ENCODE measurements around the gene LRIF1.

LRIF1 gene

DNA sequence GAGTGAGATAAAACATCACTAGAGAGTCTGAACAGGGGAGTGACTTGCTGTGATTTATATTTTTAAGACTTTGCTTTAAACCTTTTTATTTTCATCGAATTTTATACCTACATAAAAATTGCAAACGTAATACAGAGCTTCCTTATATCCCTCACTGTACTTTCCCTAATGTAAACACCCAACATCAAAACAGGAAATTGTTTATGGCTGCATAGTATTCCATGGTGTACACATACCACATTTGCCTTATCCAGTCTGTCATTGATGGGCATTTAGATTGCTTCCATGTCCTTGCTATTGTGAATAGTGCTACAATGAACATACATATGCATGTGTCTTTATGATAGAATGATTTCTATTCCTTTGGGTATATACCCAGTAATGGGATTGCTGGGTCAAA lies 34.8 kb downstream of the LRIF1 start:
- in situ Hi-C loops (cut with MboI; ENCODE audit: low sequenced_read_pairs) = no loop called here
- Histone ChIP-seq H3K27me3 (ENCODE audit: low read depth) (no peaks in the 10 kb centered on the region), H3K36me3 (replicated peaks) (no peaks in the 10 kb centered on the region), H3K4me3 (no peak overlapping the region), H3K9me3 (no peaks in the 10 kb centered on the region), H3K4me1 (no peaks in the 10 kb centered on the region)
- DNase-seq (ENCODE audit: low spot score in 2 of 2) = no peak

- no peak overlapping the region for H3K4me3 ChIP-seq
- no peaks in the 10 kb centered on the region for H3K4me1 ChIP-seq
- H3K27me3 ChIP-seq (ENCODE audit: low read depth) = no peaks in the 10 kb centered on the region
- no peaks in the 10 kb centered on the region for H3K36me3 ChIP-seq (replicated peaks)
- no peaks in the 10 kb centered on the region for H3K9me3 ChIP-seq
- in situ Hi-C loops (cut with MboI; ENCODE audit: low sequenced_read_pairs) = no loop called here
- DNase-seq (ENCODE audit: low spot score in 2 of 2) = no peak
Measured at GRCh38 chr1:110928191-110928590, 35.5 kb downstream of the LRIF1 start.

- in situ Hi-C loops (cut with MboI; ENCODE audit: low sequenced_read_pairs) = no loop called here
- no peaks in the 10 kb centered on the region for H3K27me3 ChIP-seq (ENCODE audit: low read depth)
- H3K36me3 ChIP-seq (replicated peaks) = no peaks in the 10 kb centered on the region
- no peak overlapping the region for H3K4me3 ChIP-seq
- no peak for DNase-seq (ENCODE audit: low spot score in 2 of 2)
- no peaks in the 10 kb centered on the region for H3K9me3 ChIP-seq
- no peaks in the 10 kb centered on the region for H3K4me1 ChIP-seq
Measured at GRCh38 chr1:110927484-110928075, 36.1 kb downstream of the LRIF1 start.

DNA sequence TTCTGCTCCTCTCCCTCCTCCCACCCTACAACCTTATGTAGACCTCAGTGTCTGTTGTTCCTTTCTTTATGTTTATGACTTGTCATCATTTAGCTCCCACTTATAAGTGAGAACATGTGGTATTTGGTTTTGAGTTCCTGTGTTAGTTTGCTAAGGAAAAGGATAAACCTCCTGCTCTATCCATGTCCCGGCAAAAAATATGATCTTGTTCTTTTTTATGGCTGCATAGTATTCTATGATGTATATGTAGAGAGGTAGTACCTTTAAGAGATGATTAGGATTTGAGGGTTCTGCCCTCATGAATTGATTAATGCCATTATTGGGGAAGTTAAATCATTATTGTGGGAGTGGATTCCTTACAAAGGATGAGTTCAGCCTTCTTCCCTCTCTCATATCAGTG lies 41.8 kb downstream of the LRIF1 start:
- Histone ChIP-seq H3K4me1 (no peaks in the 10 kb centered on the region), H3K27me3 (ENCODE audit: low read depth) (no peaks in the 10 kb centered on the region), H3K36me3 (replicated peaks) (no peaks in the 10 kb centered on the region), H3K4me3 (no peak overlapping the region), H3K9me3 (no peaks in the 10 kb centered on the region)
- DNase-seq (ENCODE audit: low spot score in 2 of 2) = no peak
- in situ Hi-C loops (cut with MboI; ENCODE audit: low sequenced_read_pairs) = no loop called here

DNA sequence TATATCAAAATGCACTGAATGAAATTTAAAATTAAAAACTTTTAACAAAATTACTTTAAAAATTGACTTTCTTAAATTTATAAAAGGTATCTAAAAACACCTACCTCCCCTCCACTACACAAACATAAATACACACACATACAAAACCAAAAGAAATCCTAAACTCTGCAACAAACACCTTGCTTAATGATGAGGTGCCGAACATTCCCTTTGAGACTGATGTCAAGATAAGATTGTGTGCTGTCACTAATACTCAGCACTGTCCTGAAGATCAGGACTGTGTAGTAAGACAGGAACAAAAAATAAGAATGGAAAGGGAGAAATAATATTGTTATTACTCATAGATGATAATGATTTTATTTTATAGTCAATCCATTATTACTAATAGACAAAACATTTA lies 45.7 kb downstream of the LRIF1 start:
- Histone ChIP-seq H3K4me3 (no peak overlapping the region), H3K36me3 (replicated peaks) (no peaks in the 10 kb centered on the region), H3K27me3 (ENCODE audit: low read depth) (no peaks in the 10 kb centered on the region), H3K4me1 (no peaks in the 10 kb centered on the region), H3K9me3 (no peaks in the 10 kb centered on the region)
- DNase-seq (ENCODE audit: low spot score in 2 of 2) = no peak
- in situ Hi-C loops (cut with MboI; ENCODE audit: low sequenced_read_pairs) = no loop called here

DNA sequence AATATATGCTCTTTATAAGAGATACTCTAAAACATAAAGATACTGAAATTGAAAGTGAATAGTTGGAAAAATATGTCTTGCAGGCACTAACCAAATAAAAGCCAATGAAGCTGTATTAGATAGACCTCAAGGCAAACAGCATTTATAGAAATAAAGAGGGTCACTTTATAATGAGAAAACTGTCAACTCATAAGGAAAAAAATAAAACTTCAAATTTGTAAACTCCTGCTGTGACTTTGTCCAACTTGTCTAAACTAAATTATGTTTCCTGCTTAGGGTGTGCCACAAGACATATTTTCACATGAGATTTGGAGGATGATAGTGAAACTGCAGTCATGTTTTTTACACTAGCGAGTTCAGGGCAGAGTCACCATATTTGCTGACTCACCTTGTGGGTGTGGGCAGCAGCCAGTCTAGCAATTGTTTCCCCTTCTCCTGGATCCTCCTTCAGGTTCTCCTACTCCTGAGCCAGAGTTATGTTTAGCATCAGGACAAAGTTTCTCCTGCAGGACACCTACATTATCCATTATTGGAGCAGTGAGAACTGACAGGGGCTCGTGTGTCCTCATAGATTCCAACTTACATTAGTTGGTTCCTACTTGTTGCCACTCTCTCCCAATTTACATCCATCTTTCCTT lies 46.9 kb downstream of the LRIF1 start:
- no peak overlapping the region for H3K4me3 ChIP-seq
- in situ Hi-C loops (cut with MboI; ENCODE audit: low sequenced_read_pairs) = no loop called here
- no peaks in the 10 kb centered on the region for H3K9me3 ChIP-seq

GRCh38 chr1:110916274-110916668 lies 47.5 kb downstream of the LRIF1 start:
- no peak for DNase-seq (ENCODE audit: low spot score in 2 of 2)
- Histone ChIP-seq H3K4me1 (no peaks in the 10 kb centered on the region), H3K4me3 (no peak overlapping the region), H3K27me3 (ENCODE audit: low read depth) (no peaks in the 10 kb centered on the region), H3K9me3 (no peaks in the 10 kb centered on the region), H3K36me3 (replicated peaks) (no peaks in the 10 kb centered on the region)
- in situ Hi-C loops (cut with MboI; ENCODE audit: low sequenced_read_pairs) = no loop called here

More for the DNA sequence above, 46.9 kb downstream of the LRIF1 start:
- H3K27me3 ChIP-seq (ENCODE audit: low read depth) = no peaks in the 10 kb centered on the region
- H3K36me3 ChIP-seq (replicated peaks) = no peaks in the 10 kb centered on the region
- no peaks in the 10 kb centered on the region for H3K4me1 ChIP-seq
- DNase-seq (ENCODE audit: low spot score in 2 of 2) = no peak

DNA sequence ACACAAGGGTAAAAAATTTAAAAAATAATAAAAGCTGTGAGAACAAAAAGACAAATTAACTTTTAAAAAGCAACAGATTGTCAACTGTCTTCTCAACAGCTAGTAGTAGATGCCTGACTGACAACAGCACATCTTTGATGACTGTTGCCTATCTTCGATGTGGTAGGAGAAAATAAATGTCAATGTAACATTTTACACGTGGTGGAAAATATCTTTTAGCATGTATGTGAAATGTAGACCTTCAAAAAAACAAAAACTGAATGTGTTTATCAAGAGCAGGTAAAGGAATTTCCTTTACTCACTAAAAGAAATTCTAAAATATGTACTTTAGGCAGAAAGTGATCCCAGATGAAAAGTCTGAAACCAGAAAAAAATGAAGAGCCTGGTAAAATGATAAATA lies 47.9 kb downstream of the LRIF1 start:
- Histone ChIP-seq H3K4me3 (no peak overlapping the region), H3K36me3 (replicated peaks) (no peaks in the 10 kb centered on the region), H3K9me3 (no peaks in the 10 kb centered on the region), H3K27me3 (ENCODE audit: low read depth) (no peaks in the 10 kb centered on the region), H3K4me1 (no peaks in the 10 kb centered on the region)
- DNase-seq (ENCODE audit: low spot score in 2 of 2) = no peak
- in situ Hi-C loops (cut with MboI; ENCODE audit: low sequenced_read_pairs) = no loop called here

GRCh38 chr1:110914676-110915075 lies 49.0 kb downstream of the LRIF1 start:
- no peaks in the 10 kb centered on the region for H3K27me3 ChIP-seq (ENCODE audit: low read depth)
- H3K9me3 ChIP-seq = no peaks in the 10 kb centered on the region
- no peaks in the 10 kb centered on the region for H3K36me3 ChIP-seq (replicated peaks)
- no peak for DNase-seq (ENCODE audit: low spot score in 2 of 2)
- H3K4me1 ChIP-seq = no peaks in the 10 kb centered on the region
- in situ Hi-C loops (cut with MboI; ENCODE audit: low sequenced_read_pairs) = no loop called here
- H3K4me3 ChIP-seq = no peak overlapping the region

- Histone ChIP-seq H3K9me3 (no peaks in the 10 kb centered on the region), H3K4me3 (no peak overlapping the region), H3K27me3 (ENCODE audit: low read depth) (no peaks in the 10 kb centered on the region), H3K36me3 (replicated peaks) (no peaks in the 10 kb centered on the region), H3K4me1 (no peaks in the 10 kb centered on the region)
- in situ Hi-C loops (cut with MboI; ENCODE audit: low sequenced_read_pairs) = no loop called here
- no peak for DNase-seq (ENCODE audit: low spot score in 2 of 2)
Measured at GRCh38 chr1:110912784-110913183, 50.9 kb downstream of the LRIF1 start.

DNA sequence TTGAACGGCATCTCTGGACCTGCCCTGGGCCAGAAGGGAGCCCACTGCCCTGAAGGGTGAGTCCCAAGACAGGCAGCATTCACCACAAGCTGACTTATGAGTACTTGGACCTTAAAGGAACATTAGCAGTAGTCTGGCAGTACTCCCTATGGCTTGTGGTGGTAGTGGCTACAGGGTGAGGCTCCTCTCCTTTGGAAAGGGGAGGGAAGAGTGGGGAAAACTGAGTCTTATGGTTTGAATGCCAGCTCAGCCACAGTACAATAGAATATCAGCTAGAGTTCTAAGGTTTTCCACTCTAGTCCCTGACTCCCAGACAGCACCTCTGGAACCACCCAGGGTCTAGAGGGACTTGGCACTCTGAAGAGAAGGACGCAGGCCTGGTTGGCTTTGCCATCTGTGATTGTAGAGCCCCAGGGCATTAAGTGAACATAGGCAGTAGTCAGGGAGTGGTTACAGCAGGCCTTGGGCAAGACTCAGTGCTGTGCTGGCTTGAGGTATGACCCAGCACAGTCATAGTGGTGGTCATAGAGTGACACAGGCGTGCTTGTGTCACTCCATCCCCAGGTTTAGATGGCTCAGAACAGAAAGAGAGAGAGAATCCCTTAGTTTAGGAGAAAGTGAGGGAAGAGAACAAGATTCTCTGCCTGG lies 59.7 kb downstream of the LRIF1 start:
- no peak for DNase-seq (ENCODE audit: low spot score in 2 of 2)
- no peaks in the 10 kb centered on the region for H3K36me3 ChIP-seq (replicated peaks)
- in situ Hi-C loops (cut with MboI; ENCODE audit: low sequenced_read_pairs) = no loop called here
- no peak overlapping the region for H3K4me3 ChIP-seq
- H3K27me3 ChIP-seq (ENCODE audit: low read depth) = no peaks in the 10 kb centered on the region
- no peaks in the 10 kb centered on the region for H3K4me1 ChIP-seq
- no peaks in the 10 kb centered on the region for H3K9me3 ChIP-seq

DNA sequence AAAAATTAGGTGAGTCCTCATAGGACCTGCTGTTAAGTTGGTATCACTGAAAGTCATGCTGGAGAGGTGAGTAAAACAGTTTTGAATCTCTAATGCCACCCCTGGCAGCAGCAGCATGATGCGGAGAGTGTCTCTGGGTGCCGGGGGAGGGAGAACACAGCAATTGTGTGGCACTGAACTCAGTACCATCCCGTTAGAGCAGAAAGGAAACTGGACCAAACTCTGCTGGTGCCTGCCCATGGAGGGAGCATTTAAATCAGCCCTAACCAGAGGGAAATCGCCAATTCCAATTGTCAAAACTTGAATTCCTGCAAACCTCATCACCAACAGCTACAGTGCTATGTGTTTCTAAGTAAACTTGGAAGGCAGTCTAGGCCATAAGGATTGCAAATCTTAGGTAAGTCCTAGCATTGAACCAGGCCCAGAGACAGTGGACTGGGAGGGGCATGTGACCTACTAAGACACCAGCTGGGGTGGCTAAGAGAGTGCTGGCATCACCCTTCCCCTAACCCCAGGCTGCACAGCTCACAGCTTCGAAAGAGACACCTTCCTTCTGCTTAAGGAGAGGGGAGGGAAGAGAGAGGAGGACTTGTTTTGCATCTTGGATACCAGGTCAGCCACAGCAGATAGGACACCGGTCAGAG lies 60.8 kb downstream of the LRIF1 start:
- H3K4me1 ChIP-seq = no peaks in the 10 kb centered on the region
- H3K4me3 ChIP-seq = no peak overlapping the region
- in situ Hi-C loops (cut with MboI; ENCODE audit: low sequenced_read_pairs) = no loop called here
- H3K9me3 ChIP-seq = no peaks in the 10 kb centered on the region
- H3K36me3 ChIP-seq (replicated peaks) = no peaks in the 10 kb centered on the region
- no peaks in the 10 kb centered on the region for H3K27me3 ChIP-seq (ENCODE audit: low read depth)
- DNase-seq (ENCODE audit: low spot score in 2 of 2) = no peak

DNA sequence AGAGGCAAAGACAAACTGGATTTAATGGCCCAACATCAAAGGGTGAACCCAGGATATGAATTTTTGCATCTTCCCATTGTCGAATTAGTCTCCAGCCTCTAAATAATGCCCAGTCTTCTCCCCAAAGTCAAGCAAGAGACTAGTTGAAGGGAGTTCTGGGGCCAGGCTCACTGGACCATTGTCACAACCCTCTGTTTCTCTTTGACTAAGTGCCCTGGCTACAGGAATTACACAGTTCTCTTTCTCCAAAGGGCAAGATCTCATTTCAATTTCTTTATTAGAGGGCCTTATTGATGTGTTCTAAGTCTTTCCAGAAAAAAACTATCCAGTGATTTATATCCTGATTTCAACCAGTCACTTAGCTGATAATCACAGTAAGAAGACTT lies 64.3 kb downstream of the LRIF1 start:
- in situ Hi-C loops (cut with MboI; ENCODE audit: low sequenced_read_pairs) = no loop called here
- Histone ChIP-seq H3K9me3 (no peaks in the 10 kb centered on the region), H3K4me3 (no peak overlapping the region), H3K36me3 (replicated peaks) (no peaks in the 10 kb centered on the region), H3K4me1 (no peaks in the 10 kb centered on the region), H3K27me3 (ENCODE audit: low read depth) (no peaks in the 10 kb centered on the region)
- no peak for DNase-seq (ENCODE audit: low spot score in 2 of 2)

DNA sequence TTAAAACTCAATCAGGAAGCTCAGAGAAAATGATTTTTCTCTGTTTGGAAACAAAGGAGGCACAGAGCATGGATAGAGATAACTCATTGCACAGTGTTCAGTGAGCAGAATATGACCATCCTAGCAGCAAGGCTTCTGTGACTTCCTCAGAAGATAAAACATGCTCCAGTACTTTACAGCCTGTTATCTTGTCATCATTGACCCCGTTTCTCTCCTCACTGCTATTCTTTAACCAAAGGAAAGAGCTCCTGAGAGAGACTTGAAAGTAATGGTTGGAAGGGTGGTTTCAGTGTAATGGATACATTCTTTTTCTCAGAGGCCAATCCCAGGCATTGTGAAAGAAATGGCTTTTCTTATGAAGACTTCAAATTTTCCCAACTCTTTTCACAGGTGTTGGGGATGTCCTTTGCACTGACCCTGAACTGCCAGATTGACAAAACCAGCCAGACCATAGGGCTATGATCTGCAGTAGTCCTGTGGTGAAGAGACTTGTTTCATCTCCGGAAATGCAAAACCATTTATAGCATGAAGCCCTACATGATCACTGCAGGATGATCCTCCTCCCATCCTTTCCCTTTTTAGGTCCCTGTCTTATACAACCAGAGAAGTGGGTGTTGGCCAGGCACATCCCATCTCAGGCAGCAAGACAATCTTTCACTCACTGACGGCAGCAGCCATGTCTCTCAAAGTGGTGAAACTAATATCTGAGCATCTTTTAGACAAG lies 64.8 kb downstream of the LRIF1 start:
- DNase-seq (ENCODE audit: low spot score in 2 of 2) = no peak
- Histone ChIP-seq H3K27me3 (ENCODE audit: low read depth) (no peaks in the 10 kb centered on the region), H3K4me3 (no peak overlapping the region), H3K36me3 (replicated peaks) (no peaks in the 10 kb centered on the region), H3K9me3 (no peaks in the 10 kb centered on the region), H3K4me1 (no peaks in the 10 kb centered on the region)
- in situ Hi-C loops (cut with MboI; ENCODE audit: low sequenced_read_pairs) = no loop called here

Data from HAP-1 (cell line).